Hepatocyte (in vitro differentiated cells): ENCODE data around the gene MSGN1. TPM values are rescaled to one million over a fixed set of nuclear protein-coding genes. Genes with fewer than 3 reads are reported as not detected.

Experiments used
- DNase-seq: peaks from one replicate; pipeline ENCODE4 v3.0.0-alpha.2; 2016; ENCODE audit warnings: low spot score
- H2AFZ ChIP-seq: fragments of 200-600 bp; sonication (generic); 2 replicates; pipeline ENCODE4 v1.6.0; 2016; ENCODE audit warnings: antibody characterized with exemption, mild to moderate bottlenecking
- H3K27ac ChIP-seq: fragments of 200-600 bp; sonication (generic); 2 replicates; pipeline ENCODE4 v1.5.1; 2016; ENCODE audit warnings: mild to moderate bottlenecking
- H3K27me3 ChIP-seq: fragments of 200-600 bp; sonication (generic); 2 replicates; pipeline ENCODE4 v1.6.1; 2016
- H3K36me3 ChIP-seq: fragments of 200-600 bp; sonication (generic); replicated peaks from 2 replicates; pipeline ENCODE4 v1.5.1; 2016; ENCODE audit warnings: low read depth; ENCODE audit not compliant: insufficient read depth
- H3K4me1 ChIP-seq: fragments of 200-600 bp; sonication (generic); 2 replicates; pipeline ENCODE4 v1.5.1; 2016; ENCODE audit warnings: mild to moderate bottlenecking, moderate library complexity; ENCODE audit not compliant: insufficient read depth
- H3K4me2 ChIP-seq: fragments of 200-600 bp; sonication (generic); 2 replicates; pipeline ENCODE4 v1.6.0; 2016
- H3K4me3 ChIP-seq: fragments of 200-600 bp; sonication (generic); 2 replicates; pipeline ENCODE4 v1.5.1; 2016; ENCODE audit warnings: mild to moderate bottlenecking
- H3K79me2 ChIP-seq: fragments of 200-600 bp; sonication (generic); 2 replicates; pipeline ENCODE4 v1.6.0; 2017; ENCODE audit warnings: mild to moderate bottlenecking
- H3K9me2 ChIP-seq: fragments of 200-600 bp; sonication (generic); replicated peaks from 2 replicates; pipeline ENCODE4 v1.6.0; 2017; ENCODE audit warnings: mild to moderate bottlenecking; ENCODE audit not compliant: insufficient read depth
- H3K9me3 ChIP-seq: fragments of 200-600 bp; sonication (generic); 2 replicates; pipeline ENCODE4 v1.5.1; 2016; ENCODE audit warnings: low read depth, mild to moderate bottlenecking
- H4K20me1 ChIP-seq: fragments of 200-600 bp; sonication (generic); 2 replicates; pipeline ENCODE4 v1.6.0; 2016; ENCODE audit warnings: mild to moderate bottlenecking; ENCODE audit not compliant: insufficient read depth, poor library complexity, severe bottlenecking
- EZH2 ChIP-seq: fragments of 200-600 bp; sonication (generic); IDR thresholded peaks from 2 replicates; pipeline ENCODE4 v1.6.1; 2016; ENCODE audit warnings: antibody characterized with exemption, mild to moderate bottlenecking, borderline replicate concordance
- EZH2phosphoT487 ChIP-seq: fragments of 200-600 bp; sonication (generic); IDR thresholded peaks from one replicate; pipeline ENCODE4 v1.6.1; 2018; ENCODE audit warnings: antibody characterized with exemption, mild to moderate bottlenecking, low read depth, moderate library complexity; ENCODE audit not compliant: unreplicated experiment, severe bottlenecking
- WGBS: methylation state at CpG from one replicate; pipeline ENCODE4 v1.1.6; 2016; ENCODE audit warnings: low lambda C conversion rate; ENCODE audit errors: missing lambda C conversion rate; 5-methylcytosine and 5-hydroxymethylcytosine counted together
- polyA plus RNA-seq: library from polyadenylated mRNA; unstranded; fragments of >200 nt; fragmentation: Nextera tagmentation; extraction: Ambion mirVana; gene quantifications from 2 replicates; pipeline ENCODE4 v1.2.1, GENCODE V29; 2016
- total RNA-seq: library from RNA; depleted of rRNA; stranded (reverse); fragments of >200 nt; gene quantifications from 2 replicates; pipeline ENCODE4 v1.2.3, GENCODE V29; 2014
- TF ChIP-seq, protein P1 (sequence below): fragments of 200-600 bp; sonication (generic); IDR thresholded peaks from 2 replicates; pipeline ENCODE4 v1.5.1; 2016; ENCODE audit warnings: antibody characterized with exemption, mild to moderate bottlenecking; ENCODE audit not compliant: poor library complexity

Gene MSGN1
- total and polyA plus RNA-seq, 2 experiments from 2014 or later, result not detected

DNA sequence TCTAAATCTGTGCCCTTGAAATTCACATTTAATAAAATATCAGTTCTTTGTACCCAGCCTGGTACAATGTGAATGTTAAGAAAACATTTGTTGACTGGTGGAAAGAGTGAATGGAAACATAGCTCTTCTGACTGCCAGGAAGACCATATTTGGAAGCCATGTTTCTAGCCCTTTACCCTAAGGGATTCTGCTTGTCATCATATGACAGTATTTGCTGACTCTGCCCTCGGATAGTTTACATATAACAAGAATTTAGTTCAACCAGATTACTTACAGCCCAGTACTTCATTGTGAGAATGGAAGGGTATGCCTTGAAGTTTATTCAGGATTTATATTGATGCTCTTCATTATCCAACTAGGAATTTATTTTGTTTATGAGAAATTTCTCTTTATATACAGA, 48.4 kb downstream of the MSGN1 start:
- Histone ChIP-seq H3K9me3 (no peaks in the 10 kb centered on the region), H3K4me3 (no peak overlapping the region), H3K9me2 (no peaks in the 10 kb centered on the region), H4K20me1 (no peaks in the 10 kb centered on the region), H3K79me2 (no peaks in the 10 kb centered on the region), H3K36me3 (no peaks in the 10 kb centered on the region), H3K4me2 (no peak overlapping the region), H3K27ac (no peak overlapping the region), H3K27me3 (peaks cover 10% of the 10 kb centered on the region), H2AFZ (no peak overlapping the region), H3K4me1 (no peaks in the 10 kb centered on the region)
- DNase-seq, result no peak
- TF ChIP-seq, protein P1, sequence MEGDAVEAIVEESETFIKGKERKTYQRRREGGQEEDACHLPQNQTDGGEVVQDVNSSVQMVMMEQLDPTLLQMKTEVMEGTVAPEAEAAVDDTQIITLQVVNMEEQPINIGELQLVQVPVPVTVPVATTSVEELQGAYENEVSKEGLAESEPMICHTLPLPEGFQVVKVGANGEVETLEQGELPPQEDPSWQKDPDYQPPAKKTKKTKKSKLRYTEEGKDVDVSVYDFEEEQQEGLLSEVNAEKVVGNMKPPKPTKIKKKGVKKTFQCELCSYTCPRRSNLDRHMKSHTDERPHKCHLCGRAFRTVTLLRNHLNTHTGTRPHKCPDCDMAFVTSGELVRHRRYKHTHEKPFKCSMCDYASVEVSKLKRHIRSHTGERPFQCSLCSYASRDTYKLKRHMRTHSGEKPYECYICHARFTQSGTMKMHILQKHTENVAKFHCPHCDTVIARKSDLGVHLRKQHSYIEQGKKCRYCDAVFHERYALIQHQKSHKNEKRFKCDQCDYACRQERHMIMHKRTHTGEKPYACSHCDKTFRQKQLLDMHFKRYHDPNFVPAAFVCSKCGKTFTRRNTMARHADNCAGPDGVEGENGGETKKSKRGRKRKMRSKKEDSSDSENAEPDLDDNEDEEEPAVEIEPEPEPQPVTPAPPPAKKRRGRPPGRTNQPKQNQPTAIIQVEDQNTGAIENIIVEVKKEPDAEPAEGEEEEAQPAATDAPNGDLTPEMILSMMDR, result no peak
- no peak for TF ChIP-seq EZH2
- 46% methylated on average over 1 of the region's 1 CpG for WGBS

DNA sequence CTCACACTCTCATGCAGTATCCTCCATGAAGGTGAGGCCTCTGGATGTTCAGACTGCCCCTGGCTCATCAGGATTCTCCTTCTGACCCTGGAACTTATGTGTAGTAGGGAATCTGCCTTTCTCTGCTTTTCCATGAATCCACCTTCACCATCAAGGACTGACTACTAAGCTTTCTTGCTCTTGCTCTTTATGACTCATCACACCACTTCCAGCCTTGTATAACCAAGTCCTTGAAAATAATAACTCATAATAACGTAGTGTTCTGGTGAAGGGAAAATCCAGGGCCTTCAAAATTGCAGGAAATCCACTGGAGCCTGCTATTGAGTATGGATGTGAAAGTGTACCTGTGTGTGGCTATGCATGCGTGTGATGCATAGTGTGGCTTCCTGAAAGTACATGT, 50.9 kb downstream of the MSGN1 start:
- Histone ChIP-seq H3K36me3 (no peaks in the 10 kb centered on the region), H3K4me3 (no peak overlapping the region)
- 92% methylated on average over 2 of the region's 2 CpGs for WGBS

More for the DNA sequence above, 50.9 kb downstream of the MSGN1 start:
- Histone ChIP-seq H3K4me2 (no peak overlapping the region), H3K27me3 (peaks cover 9% of the 10 kb centered on the region), H3K27ac (no peak overlapping the region), H3K79me2 (no peaks in the 10 kb centered on the region), H4K20me1 (no peaks in the 10 kb centered on the region), H3K9me2 (no peaks in the 10 kb centered on the region), H3K4me1 (no peaks in the 10 kb centered on the region), H2AFZ (no peak overlapping the region), H3K9me3 (no peaks in the 10 kb centered on the region)
- no peak for DNase-seq
- no peak for TF ChIP-seq EZH2
- TF ChIP-seq EZH2phosphoT487, result no peak
- TF ChIP-seq, protein P1, result no peak

Other genes with a start within 250 kb of the MSGN1 start
- gene SMC6, start 62.6 kb upstream of the MSGN1 start, total RNA-seq, result 13.4 and 18.2 TPM in 2 replicates
- gene SMC6, start 62.6 kb upstream of the MSGN1 start, polyA plus RNA-seq, result 7.1 and 8.9 TPM in 2 replicates
- gene GEN1, start 62.3 kb upstream of the MSGN1 start, total RNA-seq, result 8.6 and 15.7 TPM in 2 replicates
- 2.7 and 3.2 TPM in 2 replicates for gene GEN1, start 62.3 kb upstream of the MSGN1 start, polyA plus RNA-seq
- 4.8 and 5.1 TPM in 2 replicates for gene KCNS3, start 62.2 kb downstream of the MSGN1 start, total RNA-seq
- gene KCNS3, start 62.2 kb downstream of the MSGN1 start, polyA plus RNA-seq, result 2.7 and 4.8 TPM in 2 replicates